H1 (cell line): Measurements from ENCODE around the gene TBC1D22A. TPM values are rescaled to one million over a fixed set of nuclear protein-coding genes. Genes with fewer than 3 reads are reported as not detected.

Experiments
- CTCF ChIA-PET: fragments of 300-600 bp; sonication (Branson Sonifier 250); formaldehyde crosslinking; loops from one replicate; lab custom pipeline; 2021; ENCODE audit not compliant: partially characterized antibody; lab: Charles Lee
- POLR2A ChIA-PET: fragments of 300-600 bp; sonication (Branson Sonifier 250); formaldehyde crosslinking; loops from one replicate; lab custom pipeline; 2021; ENCODE audit warnings: inconsistent platforms; ENCODE audit not compliant: partially characterized antibody; lab: Charles Lee
- DNase-seq, 2 experiments: peaks; one replicate each; pipeline versions ENCODE4 v3.0.0 to v3.0.0-alpha.2; 2010 to 2022; ENCODE audit warnings: low spot score in 2 of 2, low read depth in 1 of 2, mixed read lengths in 1 of 2
- FAIRE-seq: peaks from 2 replicates; lab custom pipeline; 2011; peaks lifted over from hg19 to GRCh38; lab: Jason Lieb, UNC
- H2AFZ ChIP-seq: 2 replicates; pipeline ENCODE4 v1.8.1; 2012; ENCODE audit warnings: low read length, inconsistent platforms
- H2AK5ac ChIP-seq: 2 replicates; pipeline ENCODE4 v1.6.1; 2013; ENCODE audit warnings: low read depth, low read length
- H2BK120ac ChIP-seq: replicated peaks from 2 replicates; pipeline ENCODE3; 2013; ENCODE audit warnings: low read depth, low read length, inconsistent platforms
- H2BK12ac ChIP-seq: 2 replicates; pipeline ENCODE4 v1.6.1; 2013; ENCODE audit warnings: low read depth, low read length
- H2BK15ac ChIP-seq: 2 replicates; pipeline ENCODE4 v1.6.1; 2013; ENCODE audit warnings: low read length
- H2BK20ac ChIP-seq: 2 replicates; pipeline ENCODE4 v1.6.1; 2013; ENCODE audit warnings: low read length
- H2BK5ac ChIP-seq: 2 replicates; pipeline ENCODE4 v1.6.1; 2013; ENCODE audit warnings: low read depth, low read length
- H3K14ac ChIP-seq: 2 replicates; pipeline ENCODE4 v1.6.1; 2013; ENCODE audit warnings: inconsistent platforms; ENCODE audit not compliant: insufficient read length
- H3K18ac ChIP-seq: 2 replicates; pipeline ENCODE4 v1.6.1; 2013; ENCODE audit warnings: low read length; ENCODE audit errors: extremely low read depth
- H3K23ac ChIP-seq: 2 replicates; pipeline ENCODE4 v1.6.1; 2013; ENCODE audit warnings: inconsistent platforms; ENCODE audit not compliant: insufficient read length
- H3K23me2 ChIP-seq: 2 replicates; pipeline ENCODE4 v1.6.1; 2013; ENCODE audit warnings: low read depth, low read length
- H3K27ac ChIP-seq: 2 replicates; pipeline ENCODE4 v1.6.1; 2011; ENCODE audit warnings: low read depth, low read length, inconsistent platforms
- H3K27me3 ChIP-seq, 4 experiments: replicated peaks in 1 of 4; 1 replicate in 1 of 4; 2 replicates in 3 of 4; pipeline versions ENCODE4 v1.6.1 to v1.8.1; 2011 to 2013; ENCODE audit warnings: low read length in 3 of 4, mild to moderate bottlenecking in 3 of 4, inconsistent platforms in 2 of 4, mixed read lengths in 2 of 4, moderate library complexity in 1 of 4; ENCODE audit not compliant: control insufficient read depth in 3 of 4, insufficient read depth in 3 of 4; ENCODE audit errors: extremely low read depth in 1 of 4
- H3K36me3 ChIP-seq, 4 experiments: 2 replicates each; pipeline versions ENCODE4 v1.6.1 to v1.8.1; 2011 to 2013; ENCODE audit warnings: mild to moderate bottlenecking in 4 of 4, low read length in 3 of 4, moderate library complexity in 2 of 4, control low read depth in 1 of 4, inconsistent platforms in 1 of 4; ENCODE audit not compliant: insufficient read depth in 4 of 4, control insufficient read depth in 2 of 4
- H3K4ac ChIP-seq: replicated peaks from 2 replicates; pipeline ENCODE3; 2013; ENCODE audit warnings: low read length, low read depth, mixed read lengths, inconsistent platforms; ENCODE audit not compliant: insufficient read length
- H3K4me1 ChIP-seq, 4 experiments: replicated peaks in 1 of 4; 1 replicate in 1 of 4; 2 replicates in 3 of 4; pipeline versions ENCODE4 v1.6.1 to v1.8.1; 2011 to 2013; ENCODE audit warnings: low read length in 3 of 4, inconsistent platforms in 2 of 4, mixed read lengths in 1 of 4; ENCODE audit not compliant: insufficient read depth in 4 of 4, control insufficient read depth in 3 of 4
- H3K4me2 ChIP-seq, 2 experiments: 2 replicates each; pipeline versions ENCODE4 v1.6.1 to v1.8.1; 2011 to 2013; ENCODE audit warnings: low read depth in 2 of 2, low read length in 2 of 2, control low read depth in 1 of 2, inconsistent platforms in 1 of 2, mild to moderate bottlenecking in 1 of 2; ENCODE audit not compliant: insufficient read depth in 1 of 2
- H3K4me3 ChIP-seq, 4 experiments: fragments of 200-600, 300-600 bp in 1 of 4; sonication (generic), shearing (Covaris generic), sonication (Bioruptor Twin) in 1 of 4; 2 replicates each; pipeline versions ENCODE4 v1.5.1 to v1.8.1; 2011 to 2016; ENCODE audit warnings: low read length in 4 of 4, low read depth in 3 of 4, control low read depth in 2 of 4, inconsistent platforms in 2 of 4, mild to moderate bottlenecking in 2 of 4, mixed read lengths in 1 of 4, moderate library complexity in 1 of 4; ENCODE audit not compliant: insufficient read depth in 2 of 4; ENCODE audit errors: extremely low read depth in 1 of 4
- H3K56ac ChIP-seq: replicated peaks from 2 replicates; pipeline ENCODE3; 2013; ENCODE audit warnings: low read depth, mild to moderate bottlenecking, mixed read lengths, low read length, inconsistent platforms; ENCODE audit not compliant: insufficient read length
- H3K79me1 ChIP-seq: 2 replicates; pipeline ENCODE4 v1.6.1; 2013; ENCODE audit warnings: low read depth, low read length, control low read depth
- H3K79me2 ChIP-seq, 2 experiments: 2 replicates each; pipeline versions ENCODE4 v1.6.1 to v1.8.1; 2012 to 2013; ENCODE audit warnings: low read length in 2 of 2, mild to moderate bottlenecking in 2 of 2, inconsistent platforms in 1 of 2; ENCODE audit not compliant: insufficient read depth in 2 of 2, control insufficient read depth in 1 of 2
- H3K9ac ChIP-seq, 4 experiments: replicated peaks in 1 of 4; 1 replicate in 1 of 4; 2 replicates in 3 of 4; pipeline versions ENCODE4 v1.6.1 to v1.8.1; 2011 to 2013; ENCODE audit warnings: low read depth in 3 of 4, low read length in 3 of 4, control low read depth in 2 of 4, mild to moderate bottlenecking in 2 of 4, moderate library complexity in 2 of 4, inconsistent platforms in 1 of 4; ENCODE audit errors: extremely low read depth in 1 of 4
- H3K9me3 ChIP-seq, 2 experiments: 2 replicates each; pipeline versions ENCODE4 v1.6.1 to v1.8.1; 2012 to 2013; ENCODE audit warnings: mild to moderate bottlenecking in 2 of 2, moderate library complexity in 2 of 2, control low read depth in 1 of 2, inconsistent platforms in 1 of 2, low read depth in 1 of 2, low read length in 1 of 2, mixed read lengths in 1 of 2; ENCODE audit not compliant: insufficient read depth in 2 of 2
- H4K20me1 ChIP-seq, 2 experiments: replicated peaks in 1 of 2; 2 replicates each; pipeline versions ENCODE3 to v1.8.1; 2011 to 2013; ENCODE audit warnings: inconsistent platforms in 2 of 2, low read length in 2 of 2, mild to moderate bottlenecking in 1 of 2; ENCODE audit not compliant: insufficient read depth in 2 of 2, control insufficient read depth in 1 of 2
- H4K5ac ChIP-seq: 2 replicates; pipeline ENCODE4 v1.6.1; 2013; ENCODE audit warnings: low read length, low read depth, mixed read lengths, inconsistent platforms; ENCODE audit not compliant: insufficient read length
- H4K8ac ChIP-seq: 2 replicates; pipeline ENCODE4 v1.8.0; 2013; ENCODE audit warnings: mild to moderate bottlenecking, moderate library complexity, low read length, inconsistent platforms; ENCODE audit not compliant: insufficient read depth; ENCODE audit errors: extremely low read depth
- H4K91ac ChIP-seq: replicated peaks from 2 replicates; pipeline ENCODE3; 2013; ENCODE audit warnings: low read length, mixed read lengths, inconsistent platforms; ENCODE audit not compliant: insufficient read length
- CTBP2 ChIP-seq: IDR thresholded peaks from 2 replicates; pipeline ENCODE4 v1.7.0; 2011; ENCODE audit warnings: borderline replicate concordance, mild to moderate bottlenecking, moderate library complexity, mixed read lengths, low read length; ENCODE audit not compliant: insufficient read depth, insufficient read length
- SP4 ChIP-seq: IDR thresholded peaks from 2 replicates; pipeline ENCODE4 v1.6.1; 2012; ENCODE audit warnings: low read length, inconsistent platforms
- TAF1 ChIP-seq: IDR thresholded peaks from 2 replicates; pipeline ENCODE4 v1.6.1; 2011; ENCODE audit warnings: mild to moderate bottlenecking, low read depth, low read length
- ZNF274 ChIP-seq: IDR thresholded peaks from 2 replicates; pipeline ENCODE4 v1.7.0; 2012; ENCODE audit warnings: low read length, borderline replicate concordance; ENCODE audit errors: extremely low read depth
- WGBS, 2 experiments: shearing (Covaris generic) in 1 of 2; methylation state at CpG; one replicate each; pipeline versions ENCODE4 v1.1.6 to v1.1.7; 2013 to 2015; ENCODE audit warnings: low lambda C conversion rate in 2 of 2, mixed read lengths in 2 of 2, inconsistent platforms in 1 of 2, low coverage in 1 of 2, missing lambda C conversion rate in 1 of 2; ENCODE audit not compliant: insufficient replicate concordance in 2 of 2, insufficient coverage in 1 of 2, insufficient read length in 1 of 2; ENCODE audit errors: extremely low coverage in 1 of 2, missing lambda C conversion rate in 1 of 2; 5-methylcytosine and 5-hydroxymethylcytosine counted together
- polyA plus RNA-seq, 7 experiments: library from polyadenylated mRNA; depleted of rRNA in 3 of 7; stranded (reverse) in 5 of 7; unstranded in 2 of 7; fragments of >200 nt in 5 of 7; fragments of 200-250 nt in 2 of 7; gene quantifications; 1 replicate in 5 of 7; 2 replicates in 1 of 7; 4 replicates in 1 of 7; pipeline versions ENCODE4 v1.2.1 to v1.2.3, GENCODE V29; 2011 to 2013; ENCODE audit warnings: missing spikeins in 2 of 7, mixed read lengths in 2 of 7
- total RNA-seq: library from RNA; stranded (reverse); fragmentation: NEBNext Ultra II Directional; extraction: Animal tissue kit (Norgen Biotek cat#: 25700); gene quantifications from 2 replicates; pipeline ENCODE4 v1.2.1, GENCODE V29; 2021
- TF ChIP-seq, protein P1 (sequence below): IDR thresholded peaks from 2 replicates; pipeline ENCODE4 v1.6.1; 2012; ENCODE audit warnings: inconsistent platforms

Gene TBC1D22A
- total and polyA plus RNA-seq, 2 of the 8 experiments (the other 6 are each of a cell fraction or from before 2014, with no cell fraction given), result 11.9 to 18.4 TPM

- Histone ChIP-seq H2BK20ac (no peak overlapping the region), H3K18ac (no peak overlapping the region), H3K27me3 (no peaks in the 10 kb centered on the region), H3K23ac (no peak overlapping the region), H3K9me3 (no peaks in the 10 kb centered on the region), H2BK120ac (no peak overlapping the region), H2BK12ac (no peak overlapping the region), H3K14ac (no peak overlapping the region), H4K5ac (no peak overlapping the region), H3K36me3 (no peaks in the 10 kb centered on the region; a peak in 1 of 8 replicates), H3K79me2 (no peaks in the 10 kb centered on the region), H3K56ac (no peak overlapping the region), H2AFZ (no peak overlapping the region), H2BK5ac (no peak overlapping the region), H3K79me1 (no peaks in the 10 kb centered on the region; the same call in 1 of the 2 replicates), H3K9ac (no peak overlapping the region), H4K8ac (no peak overlapping the region), H2AK5ac (no peak overlapping the region), H4K91ac (no peak overlapping the region), H2BK15ac (no peak overlapping the region), H3K4me3 (no peak overlapping the region), H3K27ac (no peak overlapping the region), H3K4me1 (no peaks in the 10 kb centered on the region), H4K20me1 (peaks cover 0 to 3% of the 10 kb centered on the region in 2 experiments), H3K4ac (no peak overlapping the region), H3K4me2 (no peak overlapping the region), H3K23me2 (no peaks in the 10 kb centered on the region)
- ChIA-PET CTCF (interaction anchor here (0.9 to 1.4 kb wide), 5 partner anchors 10 to 18 kb away, joined by 3 to 4 read pairs (median 3); no protein-coding TSS in a partner anchor), POLR2A (no interaction called here)
- TF ChIP-seq SP4, result no peak
- TF ChIP-seq CTBP2, result no peak
- TF ChIP-seq, protein P1, sequence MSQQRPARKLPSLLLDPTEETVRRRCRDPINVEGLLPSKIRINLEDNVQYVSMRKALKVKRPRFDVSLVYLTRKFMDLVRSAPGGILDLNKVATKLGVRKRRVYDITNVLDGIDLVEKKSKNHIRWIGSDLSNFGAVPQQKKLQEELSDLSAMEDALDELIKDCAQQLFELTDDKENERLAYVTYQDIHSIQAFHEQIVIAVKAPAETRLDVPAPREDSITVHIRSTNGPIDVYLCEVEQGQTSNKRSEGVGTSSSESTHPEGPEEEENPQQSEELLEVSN, result no peak
- TF ChIP-seq TAF1, result no peak
- no peak for TF ChIP-seq ZNF274
- FAIRE-seq (no peak), DNase-seq (no peak)
- 97% methylated on average over 10 of the region's 10 CpGs; no CpG with 5 or more reads in 1 of the 2 experiments for WGBS, 2 experiments
These were observed 214.1 kb downstream of the TBC1D22A start for GRCh38 chr22:46976598-46976997.
